Calu3 (cell line): ENCODE measurements around the gene FOXD2. TPM values are rescaled to one million over a fixed set of nuclear protein-coding genes. Genes with fewer than 3 reads are reported as not detected.

Experiments used
- BruUV-seq: library from RNA; stranded (reverse); fragments of 400-500 nt; replicated peaks from 2 replicates; lab custom pipeline; 2021; lab: Mats Ljungman, UMichigan
- CTCF ChIA-PET: fragments of 300-600 bp; sonication (Branson Sonifier 250); formaldehyde crosslinking; loops from one replicate; lab custom pipeline; 2022; ENCODE audit warnings: antibody characterized with exemption; lab: Charles Lee
- DNase-seq: peaks from one replicate; pipeline ENCODE4 v3.0.0; 2022
- H3K27ac Mint-ChIP-seq: one replicate; pipeline ENCODE4 v1.8.0; 2022; ENCODE audit warnings: mixed read lengths; ENCODE audit not compliant: unreplicated experiment
- H3K27me3 Mint-ChIP-seq: one replicate; pipeline ENCODE4 v1.8.0; 2022; ENCODE audit warnings: mixed read lengths; ENCODE audit not compliant: unreplicated experiment
- H3K36me3 Mint-ChIP-seq: one replicate; pipeline ENCODE4 v1.8.0; 2022; ENCODE audit warnings: mild to moderate bottlenecking, moderate library complexity, mixed read lengths; ENCODE audit not compliant: insufficient read depth, unreplicated experiment
- H3K4me1 Mint-ChIP-seq: one replicate; pipeline ENCODE4 v1.8.0; 2022; ENCODE audit warnings: mild to moderate bottlenecking, low read depth, mixed read lengths; ENCODE audit not compliant: unreplicated experiment
- H3K4me3 Mint-ChIP-seq: one replicate; pipeline ENCODE4 v1.8.0; 2022; ENCODE audit warnings: mild to moderate bottlenecking, low read depth, moderate library complexity, mixed read lengths; ENCODE audit not compliant: unreplicated experiment
- H3K9me3 Mint-ChIP-seq: one replicate; pipeline ENCODE4 v1.8.0; 2022; ENCODE audit warnings: low read depth, mixed read lengths; ENCODE audit not compliant: unreplicated experiment
- CTCF ChIP-seq: fragments of 200-600 bp; IDR thresholded peaks from one replicate; pipeline ENCODE4 v1.8.0; 2022; ENCODE audit warnings: antibody characterized with exemption; ENCODE audit not compliant: unreplicated experiment
- intact Hi-C: fragments of 100-400 bp; cut with micrococcal nuclease; formaldehyde crosslinking; loops from one replicate; pipeline ENCODE4 v1.10.0; 2022; ENCODE audit not compliant: unreplicated experiment
- total RNA-seq: library from RNA; stranded (reverse); gene quantifications from 2 replicates; pipeline ENCODE4 v1.2.3, GENCODE V29; 2022

Gene FOXD2
- total RNA-seq, 1 experiment from 2014 or later: 0.68 TPM

GRCh38 chr1:47438165-47439016 lies 547 bp downstream of the FOXD2 start:
- Mint-ChIP-seq H3K4me3 (peak overlapping the region; percentile 87), H3K27ac (no peak overlapping the region), H3K4me1 (peaks cover 15% of the 10 kb centered on the region), H3K27me3 (no peaks in the 10 kb centered on the region), H3K36me3 (peaks cover 16% of the 10 kb centered on the region), H3K9me3 (no peaks in the 10 kb centered on the region)
- peak; percentile 15 for DNase-seq
- no TSS peak for BruUV-seq
- no peak for TF ChIP-seq CTCF
- intact Hi-C loops: loop anchor here (5.0 kb wide), 1 partner anchor 89 kb away; no protein-coding TSS in a partner anchor
- CTCF ChIA-PET: interaction anchor here (0.6 to 4.9 kb wide), 30 partner anchors 11 to 510 kb away, joined by 3 to 85 read pairs (median 4); no protein-coding TSS in a partner anchor

- Mint-ChIP-seq H3K4me1 (peaks cover 15% of the 10 kb centered on the region), H3K27me3 (no peaks in the 10 kb centered on the region), H3K27ac (no peak overlapping the region), H3K9me3 (no peaks in the 10 kb centered on the region), H3K4me3 (peak overlapping the region; percentile 87), H3K36me3 (peaks cover 16% of the 10 kb centered on the region)
- TF ChIP-seq CTCF: no peak
- no peak for DNase-seq
- CTCF ChIA-PET: interaction anchor here (4.9 kb wide), 1 partner anchor 287 kb away, joined by 85 read pairs; no protein-coding TSS in a partner anchor
- no TSS peak for BruUV-seq
- intact Hi-C loops: loop anchor here (5.0 kb wide), 1 partner anchor 88 kb away; no protein-coding TSS in a partner anchor
Observed at GRCh38 chr1:47439017-47439818, 1.4 kb downstream of the FOXD2 start.

- no peak for TF ChIP-seq CTCF
Observed at GRCh38 chr1:47439819-47440598, 2.2 kb downstream of the FOXD2 start.

More at GRCh38 chr1:47439819-47440598, 2.2 kb downstream of the FOXD2 start:
- TSS peak; percentile 61 for BruUV-seq
- H3K9me3 Mint-ChIP-seq: no peaks in the 10 kb centered on the region
- DNase-seq: no peak
- peaks cover 15% of the 10 kb centered on the region for H3K4me1 Mint-ChIP-seq
- intact Hi-C loops: loop anchor here (5.0 kb wide), 1 partner anchor 87 kb away; no protein-coding TSS in a partner anchor
- no peak overlapping the region for H3K4me3 Mint-ChIP-seq
- H3K36me3 Mint-ChIP-seq: peaks cover 16% of the 10 kb centered on the region
- CTCF ChIA-PET: no interaction called here
- no peak overlapping the region for H3K27ac Mint-ChIP-seq
- H3K27me3 Mint-ChIP-seq: no peaks in the 10 kb centered on the region
